SKM-1 (cell line): ENCODE data around the gene ESR1.
"Not testable (repeated sequence)": the region's sequence is repeated elsewhere in the genome, so short reads cannot be mapped to it uniquely, and the experiment has no call there.

Experiments
- DNase-seq: peaks from one replicate; lab custom pipeline; 2025; ENCODE audit not compliant: unreplicated experiment; lab: John Stamatoyannopoulos, UW

Gene ESR1

DNA sequence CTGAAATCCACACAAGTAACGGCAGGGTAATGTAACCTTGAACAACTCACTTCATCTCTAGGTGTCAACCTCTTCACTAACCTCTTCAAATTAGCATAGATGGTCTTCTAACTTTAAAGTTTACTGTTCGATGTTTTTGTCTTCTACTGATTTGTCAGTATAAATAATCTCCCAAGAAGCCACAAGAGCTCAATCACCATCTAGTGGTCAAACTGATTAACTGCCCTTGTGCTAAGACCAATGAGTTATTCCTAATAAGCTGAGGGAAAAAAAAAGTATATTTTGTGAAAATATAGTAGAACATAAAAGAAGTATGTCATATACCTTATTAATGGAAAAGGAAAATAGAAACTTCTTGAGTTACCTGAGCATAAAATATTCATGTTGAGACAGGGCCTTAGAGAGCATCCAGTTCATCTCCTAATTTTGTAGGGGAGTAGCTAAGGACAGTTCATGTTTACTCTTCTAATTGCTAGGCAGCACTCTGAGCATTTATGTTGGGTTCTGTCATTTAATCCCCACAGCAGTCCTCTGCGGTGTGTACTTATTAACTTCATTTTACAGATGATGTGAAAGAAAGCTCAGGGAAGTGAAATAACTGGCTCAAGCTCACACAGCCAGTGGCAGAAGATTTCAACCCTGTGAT lies 317.1 kb downstream of the ESR1 start:
- peak; percentile 22 for DNase-seq

DNA sequence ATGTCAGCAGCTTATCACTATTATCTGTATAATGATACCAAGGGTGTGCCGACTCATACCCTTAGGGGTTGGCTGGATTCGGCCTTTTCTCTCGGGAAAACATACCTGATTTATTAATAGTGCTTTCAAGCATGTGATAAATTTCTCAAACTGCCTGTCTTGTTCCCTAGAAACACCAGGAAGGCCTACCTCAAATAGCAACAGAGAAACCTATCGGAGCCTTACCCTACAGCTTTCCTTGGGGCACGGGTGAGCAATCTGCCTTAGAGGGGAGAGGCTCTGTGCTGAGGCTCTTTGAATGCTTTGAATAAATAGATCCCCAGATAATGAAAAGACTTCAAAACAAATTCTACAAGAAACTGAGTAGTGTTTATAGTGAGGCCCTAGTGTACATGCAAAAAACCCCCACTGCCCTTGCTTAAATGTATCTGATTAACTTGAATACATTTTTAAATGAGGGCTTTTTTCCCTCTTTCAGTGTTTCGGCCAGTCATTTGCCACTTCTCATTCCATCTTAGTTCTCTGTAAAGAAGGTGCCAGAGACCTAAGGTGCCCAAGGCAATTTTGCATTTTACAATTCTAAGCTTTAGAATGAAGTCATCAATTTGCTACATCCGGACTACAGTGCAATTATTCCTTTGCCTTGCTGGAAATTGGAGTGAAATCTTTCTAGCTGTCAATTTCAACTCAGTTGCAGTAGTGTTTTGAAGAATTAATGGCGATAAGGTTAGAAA lies 320.1 kb downstream of the ESR1 start:
- no peak for DNase-seq

GRCh38 chr6:152129691-152130151 lies 322.2 kb downstream of the ESR1 start:
- no peak for DNase-seq

GRCh38 chr6:152130441-152130840 lies 323.0 kb downstream of the ESR1 start:
- no peak for DNase-seq

DNA sequence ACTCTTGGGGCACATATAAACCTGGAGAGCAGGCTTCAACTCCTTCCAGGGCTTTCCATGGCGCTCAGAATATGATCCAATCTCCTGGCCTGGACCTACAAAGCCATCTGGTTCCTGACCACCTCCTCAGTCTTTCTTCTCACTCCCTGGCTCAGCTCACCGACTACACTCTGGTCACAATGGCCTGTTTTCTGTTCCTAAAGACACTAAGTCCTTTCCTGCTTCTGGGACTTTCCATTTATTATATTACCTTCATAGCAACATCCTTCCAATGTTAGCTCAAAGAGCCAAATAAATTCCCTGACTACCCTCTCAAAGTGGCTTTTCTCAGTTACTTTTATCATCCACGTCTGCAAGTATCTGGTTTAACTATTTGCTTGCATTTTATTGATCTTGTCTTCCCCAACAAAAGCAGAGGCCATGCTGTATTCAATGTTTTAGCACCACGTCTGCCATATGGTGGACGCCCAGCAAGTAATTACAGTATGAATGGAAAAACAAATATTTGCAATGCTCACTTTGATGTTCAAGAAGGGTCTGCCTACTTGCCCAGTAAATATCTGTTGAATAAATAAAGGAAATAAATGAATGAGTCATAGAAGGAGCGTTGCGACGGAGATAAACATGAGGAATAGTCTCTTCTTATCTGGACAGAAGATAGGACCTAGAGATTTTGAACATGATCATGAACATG lies 328.4 kb downstream of the ESR1 start:
- DNase-seq: no peak

DNA sequence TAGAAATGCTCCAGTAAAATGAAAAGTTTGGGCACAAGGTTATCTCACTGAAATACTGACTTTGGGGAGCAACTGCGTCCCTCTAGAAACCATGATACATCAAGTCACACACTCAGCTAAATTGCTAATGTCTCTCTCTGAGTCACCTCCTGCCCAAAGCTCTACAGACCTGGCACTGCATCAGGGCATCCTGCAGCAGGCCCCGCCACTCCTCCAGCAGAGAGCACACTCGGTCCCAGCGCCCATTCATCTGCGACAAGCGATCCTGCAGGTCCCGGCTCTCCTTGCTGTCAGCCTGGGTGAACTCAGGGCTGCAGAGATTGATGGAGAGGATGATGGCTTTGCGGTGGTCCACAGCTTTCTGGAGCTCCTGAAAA lies 329.0 kb downstream of the ESR1 start:
- DNase-seq: no peak

DNA sequence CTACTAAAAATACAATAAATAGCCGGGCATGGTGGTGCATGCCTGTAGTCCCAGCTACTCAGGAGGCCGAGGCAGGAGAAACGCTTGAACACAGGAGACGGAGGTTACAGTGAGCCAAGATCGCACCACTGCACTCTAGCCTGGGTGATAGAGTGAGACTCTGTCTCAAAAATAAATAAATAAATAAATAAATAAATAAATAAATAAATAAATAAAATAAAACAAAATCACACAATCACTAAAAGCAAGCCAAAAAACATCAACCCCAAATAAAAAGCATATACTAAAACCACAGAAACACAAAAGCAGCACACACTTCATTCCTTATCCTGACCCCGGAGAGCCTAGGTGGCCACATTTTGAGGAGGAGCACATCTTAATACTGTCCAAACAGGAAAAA lies 330.9 kb downstream of the ESR1 start:
- not testable (repeated sequence) for DNase-seq

- DNase-seq: no peak
Measured at GRCh38 chr6:152142105-152142504, 334.6 kb downstream of the ESR1 start.

DNA sequence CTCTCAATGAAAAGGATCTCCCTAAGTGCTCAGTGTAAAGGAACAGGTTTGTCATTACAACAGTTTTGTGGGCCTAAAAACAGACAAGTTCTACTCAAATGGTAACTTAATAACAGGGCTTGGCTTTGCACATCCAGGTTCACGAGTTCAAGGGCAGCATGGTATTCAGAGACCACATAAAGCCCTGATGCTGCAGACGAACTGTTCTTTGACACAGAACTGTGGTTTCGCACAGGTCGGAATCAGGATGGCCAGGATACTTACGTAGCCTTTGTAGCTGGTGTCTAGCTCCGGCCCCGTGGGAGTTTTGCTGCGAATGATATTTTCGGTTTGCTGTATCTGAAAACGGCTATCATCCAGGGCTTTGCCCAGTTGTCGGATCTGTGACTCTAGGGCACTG lies 335.9 kb downstream of the ESR1 start:
- DNase-seq: no peak

- no peak for DNase-seq
Measured at GRCh38 chr6:152146385-152146784, 338.9 kb downstream of the ESR1 start.

GRCh38 chr6:152147269-152147668 lies 339.8 kb downstream of the ESR1 start:
- no peak for DNase-seq

- no peak for DNase-seq
Measured at GRCh38 chr6:152148412-152148811, 340.9 kb downstream of the ESR1 start.

DNA sequence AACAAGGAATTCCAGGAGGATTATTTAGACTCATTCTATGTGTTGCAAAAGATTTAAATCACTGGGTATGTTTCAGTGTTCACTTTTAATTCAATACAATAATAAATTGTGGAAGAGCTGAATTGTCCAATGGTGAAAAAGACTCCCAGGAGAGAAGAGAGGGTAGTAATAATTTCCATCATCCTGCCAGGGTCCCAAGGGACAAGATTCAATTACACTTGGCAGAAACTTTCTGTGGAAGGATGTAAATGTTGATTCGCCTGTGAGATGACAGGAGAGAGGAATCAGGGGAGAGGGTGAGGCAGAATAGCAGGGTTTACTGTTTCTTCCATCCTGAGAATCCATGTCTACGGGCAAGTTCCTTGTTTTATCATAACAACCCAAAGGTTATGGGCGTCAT lies 342.7 kb downstream of the ESR1 start:
- DNase-seq: no peak

- no peak for DNase-seq
Measured at GRCh38 chr6:152151920-152152319, 344.4 kb downstream of the ESR1 start.

- DNase-seq: no peak
Measured at GRCh38 chr6:152154559-152155356, 347.3 kb downstream of the ESR1 start.

DNA sequence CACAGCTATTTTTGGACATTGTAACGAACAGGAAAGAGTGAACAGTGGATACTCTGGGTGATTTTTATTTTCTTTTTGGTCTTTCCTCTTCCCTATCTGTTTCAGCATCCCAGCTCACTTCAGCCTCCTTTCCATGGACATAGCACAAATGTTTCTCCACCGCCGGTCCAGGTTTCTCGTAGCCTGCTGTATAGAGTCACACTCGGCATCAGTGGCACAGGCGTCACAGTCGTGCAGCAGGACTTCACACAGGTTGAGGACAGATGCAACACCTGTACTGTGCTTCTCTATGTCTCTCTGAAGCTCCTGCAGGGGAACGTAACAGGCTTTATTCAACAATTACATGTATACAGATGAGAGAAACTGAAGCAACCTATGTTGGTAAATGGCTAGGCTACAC lies 348.3 kb downstream of the ESR1 start:
- no peak for DNase-seq

DNA sequence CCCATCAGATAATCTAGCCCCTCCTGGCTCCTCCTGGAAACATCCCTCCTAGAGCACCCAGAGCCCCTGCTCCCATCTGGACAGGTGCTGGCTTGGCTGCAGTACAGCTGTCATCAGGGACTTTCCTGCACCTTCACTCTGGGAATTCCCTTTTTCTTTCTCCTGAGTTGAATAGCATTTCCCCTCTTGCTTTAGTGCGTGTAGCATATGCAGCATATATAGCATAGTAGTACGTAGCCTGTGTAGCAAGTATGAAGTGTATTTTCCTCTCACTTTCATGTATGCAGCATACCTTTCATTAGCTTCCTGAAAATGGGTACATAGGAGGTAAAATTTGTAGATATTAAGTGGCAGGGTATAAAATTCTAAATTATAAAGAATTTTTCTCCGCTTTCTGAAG lies 352.9 kb downstream of the ESR1 start:
- DNase-seq: no peak

GRCh38 chr6:152161501-152161900 lies 354.0 kb downstream of the ESR1 start:
- DNase-seq: no peak

DNA sequence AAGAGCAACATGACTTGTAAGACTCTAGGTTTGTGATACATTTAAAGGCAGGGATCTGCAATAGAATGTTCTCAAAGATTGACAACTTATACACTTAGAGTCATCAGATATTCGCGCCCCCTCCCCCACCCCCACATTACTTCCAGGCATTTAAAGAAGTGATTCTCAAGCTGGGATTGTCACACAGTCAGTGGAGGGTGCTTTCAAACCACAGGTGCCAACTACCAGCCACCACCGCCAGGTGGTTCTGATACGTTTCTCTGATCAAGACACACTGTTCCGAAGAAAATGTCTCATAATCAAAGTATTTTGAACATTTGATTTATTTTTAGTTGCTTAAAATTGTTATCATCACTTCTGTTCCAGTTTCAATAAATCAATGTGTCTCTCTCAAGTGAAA lies 357.5 kb downstream of the ESR1 start:
- DNase-seq: no peak

DNA sequence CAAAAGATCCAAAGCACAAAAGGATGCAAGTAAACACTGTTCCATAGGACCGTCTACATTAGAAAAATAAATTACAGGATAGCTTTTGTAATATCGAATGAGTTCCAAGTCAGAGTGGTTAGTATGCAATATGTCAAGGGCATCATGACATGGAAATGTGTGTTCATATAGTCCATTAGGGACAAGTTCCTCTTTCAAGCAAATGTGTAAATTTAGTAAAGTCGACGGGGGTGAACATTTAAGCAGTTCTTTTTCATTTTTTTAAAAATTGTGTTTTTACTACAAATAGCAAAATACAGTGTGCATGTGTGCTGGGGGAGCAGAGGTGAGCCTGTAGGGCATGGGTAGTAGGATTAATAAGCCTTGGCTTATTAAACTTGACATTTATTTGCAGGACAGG lies 359.0 kb downstream of the ESR1 start:
- no peak for DNase-seq

- no peak for DNase-seq
Measured at GRCh38 chr6:152166897-152167296, 359.4 kb downstream of the ESR1 start.
